GM23338 (cell line): Measurements from ENCODE around the gene SMC1A. TPM values are rescaled to one million over a fixed set of nuclear protein-coding genes. Genes with fewer than 3 reads are reported as not detected.

Source experiments
- ATAC-seq: fragments of 200-7000 bp; cut with Tn5 transposase; 3 replicates; pipeline ENCODE4 v1.9.1; 2020
- DNase-seq: peaks from one replicate; pipeline ENCODE4 v3.0.0-alpha.2; 2015; ENCODE audit warnings: low spot score
- H2AFZ ChIP-seq: fragments of 200-600 bp; sonication (generic); 2 replicates; pipeline ENCODE4 v1.8.0; 2016; ENCODE audit warnings: antibody characterized with exemption, mild to moderate bottlenecking, moderate library complexity
- H3F3A ChIP-seq: fragments of 200-600 bp; sonication (generic); replicated peaks from 2 replicates; pipeline ENCODE4 v1.8.0; 2017; ENCODE audit warnings: antibody characterized with exemption, mixed run types, low read depth
- H3K27ac ChIP-seq: fragments of 200-600 bp; sonication (generic); 2 replicates; pipeline ENCODE4 v1.6.1; 2016; ENCODE audit warnings: low read depth
- H3K27me3 ChIP-seq: fragments of 200-600 bp; sonication (generic); 2 replicates; pipeline ENCODE4 v1.8.0; 2016; ENCODE audit warnings: mild to moderate bottlenecking, mixed run types, moderate library complexity; ENCODE audit not compliant: insufficient read depth
- H3K36me3 ChIP-seq: fragments of 200-600 bp; sonication (generic); 2 replicates; pipeline ENCODE4 v1.8.0; 2016; ENCODE audit warnings: mild to moderate bottlenecking; ENCODE audit not compliant: insufficient read depth
- H3K4me1 ChIP-seq: fragments of 200-600 bp; sonication (generic); 2 replicates; pipeline ENCODE4 v1.8.0; 2016; ENCODE audit warnings: mild to moderate bottlenecking, moderate library complexity; ENCODE audit not compliant: insufficient read depth
- H3K4me2 ChIP-seq: fragments of 200-600 bp; sonication (generic); 2 replicates; pipeline ENCODE4 v1.7.1; 2017; ENCODE audit warnings: mixed run types
- H3K4me3 ChIP-seq: fragments of 200-600 bp; sonication (generic); 2 replicates; pipeline ENCODE4 v1.6.1; 2016; ENCODE audit warnings: mixed run types
- H3K79me2 ChIP-seq: fragments of 200-600 bp; sonication (generic); replicated peaks from 2 replicates; pipeline ENCODE4 v1.8.0; 2017; ENCODE audit warnings: mild to moderate bottlenecking; ENCODE audit not compliant: insufficient read depth
- H3K9me2 ChIP-seq: fragments of 200-600 bp; sonication (generic); 2 replicates; pipeline ENCODE4 v1.8.0; 2017; ENCODE audit not compliant: insufficient read depth
- H4K20me1 ChIP-seq: fragments of 200-600 bp; sonication (generic); replicated peaks from 2 replicates; pipeline ENCODE4 v1.8.0; 2017; ENCODE audit warnings: mild to moderate bottlenecking; ENCODE audit not compliant: insufficient read depth
- H3K27ac Mint-ChIP-seq: 2 replicates; pipeline ENCODE4 v1.8.0; 2020; ENCODE audit warnings: inconsistent platforms, mild to moderate bottlenecking, moderate library complexity, mixed read lengths
- H3K27me3 Mint-ChIP-seq: 3 replicates; pipeline ENCODE4 v1.8.0; 2022; ENCODE audit warnings: low read depth, mild to moderate bottlenecking, moderate library complexity, mixed read lengths, inconsistent platforms; ENCODE audit not compliant: insufficient read depth, poor library complexity
- H3K36me3 Mint-ChIP-seq: 3 replicates; pipeline ENCODE4 v1.8.0; 2021; ENCODE audit warnings: low read depth, mild to moderate bottlenecking, inconsistent platforms, moderate library complexity, mixed read lengths
- H3K4me1 Mint-ChIP-seq: 3 replicates; pipeline ENCODE4 v1.8.0; 2020; ENCODE audit warnings: mild to moderate bottlenecking, inconsistent platforms, mixed read lengths
- H3K4me3 Mint-ChIP-seq: 3 replicates; pipeline ENCODE4 v1.8.0; 2021; ENCODE audit warnings: moderate library complexity, mild to moderate bottlenecking, inconsistent platforms, mixed read lengths
- H3K9me3 Mint-ChIP-seq: 3 replicates; pipeline ENCODE4 v1.8.0; 2020; ENCODE audit warnings: moderate library complexity, mild to moderate bottlenecking, inconsistent platforms, mixed read lengths
- CTCF ChIP-seq, 2 experiments: fragments of 200-600 bp in 1 of 2; sonication (generic) in 1 of 2; conservative IDR thresholded peaks; 2 replicates each; pipeline versions ENCODE4 v1.5.1 to v1.6.1; 2016 to 2017; ENCODE audit warnings: antibody characterized with exemption in 2 of 2, low read depth in 2 of 2, mild to moderate bottlenecking in 2 of 2, moderate library complexity in 1 of 2
- EZH2phosphoT487 ChIP-seq: fragments of 200-600 bp; sonication (generic); IDR thresholded peaks from one replicate; pipeline ENCODE4 v1.8.1; 2018; ENCODE audit warnings: antibody characterized with exemption; ENCODE audit not compliant: unreplicated experiment
- REST ChIP-seq: IDR thresholded peaks from one replicate; pipeline ENCODE4 v1.6.1; 2018; ENCODE audit warnings: antibody characterized with exemption; ENCODE audit not compliant: unreplicated experiment
- STAT1 ChIP-seq: IDR thresholded peaks from one replicate; pipeline ENCODE4 v1.6.1; 2016; ENCODE audit warnings: antibody characterized with exemption; ENCODE audit not compliant: unreplicated experiment
- ZNF462 ChIP-seq: fragments of 250-450 bp; sonication (Bioruptor Pico); IDR thresholded peaks from 2 replicates; pipeline ENCODE4 v1.5.0; 2020; ENCODE audit warnings: mild to moderate bottlenecking, moderate library complexity
- polyA plus RNA-seq: library from polyadenylated mRNA; unstranded; fragments of >200 nt; fragmentation: Nextera tagmentation; extraction: Ambion mirVana; gene quantifications from 2 replicates; pipeline ENCODE4 v1.2.1, GENCODE V29; 2016
- total RNA-seq: library from RNA; depleted of rRNA; stranded (reverse); fragments of >200 nt; shearing (Covaris generic); gene quantifications from 2 replicates; pipeline ENCODE4 v1.2.3, GENCODE V29; 2014

SMC1A gene
- total and polyA plus RNA-seq, 2 experiments from 2014 or later, result 63.3 to 69.0 TPM

GRCh38 chrX:53383376-53384076 is 38.9 kb downstream of the SMC1A start:
- Histone ChIP-seq H3F3A (no peaks in the 10 kb centered on the region), H3K27ac (no peak overlapping the region), H3K79me2 (no peaks in the 10 kb centered on the region), H2AFZ (no peak overlapping the region), H3K4me3 (no peak overlapping the region), H3K4me1 (no peaks in the 10 kb centered on the region), H3K27me3 (no peaks in the 10 kb centered on the region), H4K20me1 (no peaks in the 10 kb centered on the region; the same call in 1 of the 2 replicates), H3K4me2 (no peak overlapping the region), H3K9me2 (no peaks in the 10 kb centered on the region), H3K36me3 (no peaks in the 10 kb centered on the region; the same call in 1 of the 2 replicates)
- TF ChIP-seq REST (no peak), STAT1 (no peak), CTCF (conservative IDR thresholded peaks at IDR 0.05; ENCODE audit: low read depth in 2 of 2) (no peak), ZNF462 (CRISPR knock-in tag) (no peak), EZH2phosphoT487 (no peak)
- H3K27ac Mint-ChIP-seq, result no peak overlapping the region; the same call in 1 of the 2 replicates
- no peak overlapping the region for H3K4me3 Mint-ChIP-seq
- ATAC-seq (no peak), DNase-seq (no peak)
- peaks cover 57% of the 10 kb centered on the region for H3K36me3 Mint-ChIP-seq
- H3K27me3 Mint-ChIP-seq, result no peaks in the 10 kb centered on the region
- no peaks in the 10 kb centered on the region for H3K9me3 Mint-ChIP-seq
- no peaks in the 10 kb centered on the region for H3K4me1 Mint-ChIP-seq
